IMR-90 (cell line): ENCODE data around the gene MAN1A2. TPM values are rescaled to one million over a fixed set of nuclear protein-coding genes. Genes with fewer than 3 reads are reported as not detected.
A peak's percentile ranks its signal among the peaks of the same experiment; 100 is the strongest.

Experiments
- ATAC-seq: fragments of 200-7000 bp; cut with Tn5 transposase; 2 replicates; pipeline ENCODE4 v1.9.1; 2020; ENCODE audit warnings: low read depth, mild to moderate bottlenecking, moderate library complexity
- BruUV-seq: library from RNA; stranded (reverse); fragments of 400-500 nt; replicated peaks from 2 replicates; lab custom pipeline; 2021; lab: Mats Ljungman, UMichigan
- CTCF ChIA-PET: fragments of 300-600 bp; formaldehyde crosslinking; extraction: SDS; loops from one replicate; lab custom pipeline; 2021; ENCODE audit warnings: antibody characterized with exemption; lab: Yijun Ruan, JAX
- POLR2A ChIA-PET: fragments of 300-600 bp; sonication (Branson Sonifier 250); formaldehyde crosslinking; loops from one replicate; lab custom pipeline; 2022; ENCODE audit warnings: antibody characterized with exemption; ENCODE audit not compliant: unreplicated experiment; lab: Charles Lee
- DNase-seq: peaks from one replicate; pipeline ENCODE4 v3.0.0; 2013
- H2AFZ ChIP-seq: replicated peaks from 2 replicates; pipeline ENCODE3; 2013; ENCODE audit warnings: low read length, mild to moderate bottlenecking; ENCODE audit not compliant: poor library complexity
- H2AK5ac ChIP-seq: 2 replicates; pipeline ENCODE4 v1.6.1; 2013; ENCODE audit warnings: low read depth, low read length, inconsistent platforms
- H2AK9ac ChIP-seq: replicated peaks from 2 replicates; pipeline ENCODE3; 2013; ENCODE audit warnings: mild to moderate bottlenecking, low read depth, low read length, moderate library complexity; ENCODE audit not compliant: poor library complexity
- H2BK120ac ChIP-seq: 2 replicates; pipeline ENCODE4 v1.6.1; 2013; ENCODE audit warnings: low read depth, low read length, inconsistent platforms
- H2BK15ac ChIP-seq: 3 replicates; pipeline ENCODE4 v1.6.1; 2013; ENCODE audit warnings: low read depth, low read length, inconsistent platforms
- H2BK20ac ChIP-seq: 2 replicates; pipeline ENCODE4 v1.6.1; 2013; ENCODE audit warnings: low read depth, mild to moderate bottlenecking, inconsistent platforms, low read length, moderate library complexity
- H2BK5ac ChIP-seq: 2 replicates; pipeline ENCODE4 v1.6.1; 2013; ENCODE audit warnings: mild to moderate bottlenecking, low read depth, low read length, inconsistent platforms; ENCODE audit not compliant: poor library complexity, severe bottlenecking
- H3K14ac ChIP-seq: replicated peaks from 2 replicates; pipeline ENCODE4 v1.6.1; 2013; ENCODE audit warnings: low read depth, low read length, inconsistent platforms
- H3K18ac ChIP-seq: 2 replicates; pipeline ENCODE4 v1.6.1; 2013; ENCODE audit warnings: low read depth, low read length, control low read depth
- H3K23ac ChIP-seq: 2 replicates; pipeline ENCODE4 v1.6.1; 2013; ENCODE audit warnings: low read depth, low read length, inconsistent platforms
- H3K27ac ChIP-seq: 2 replicates; pipeline ENCODE4 v1.5.1; 2013; ENCODE audit warnings: mild to moderate bottlenecking, control low read depth, low read length; ENCODE audit not compliant: insufficient read depth
- H3K27me3 ChIP-seq: 2 replicates; pipeline ENCODE4 v1.6.1; 2013; ENCODE audit warnings: low read length; ENCODE audit not compliant: control insufficient read depth, insufficient read depth
- H3K36me3 ChIP-seq: 2 replicates; pipeline ENCODE4 v1.6.1; 2013; ENCODE audit warnings: low read length, mixed read lengths; ENCODE audit not compliant: control insufficient read depth, insufficient read depth
- H3K4ac ChIP-seq: 2 replicates; pipeline ENCODE4 v1.6.1; 2013; ENCODE audit warnings: low read depth, low read length, inconsistent platforms
- H3K4me1 ChIP-seq: 2 replicates; pipeline ENCODE4 v1.6.1; 2013; ENCODE audit warnings: low read length, mixed read lengths; ENCODE audit not compliant: control insufficient read depth, insufficient read depth
- H3K4me2 ChIP-seq: 2 replicates; pipeline ENCODE4 v1.6.1; 2013; ENCODE audit warnings: low read depth, mild to moderate bottlenecking, control low read depth, low read length, moderate library complexity
- H3K4me3 ChIP-seq: 2 replicates; pipeline ENCODE4 v1.5.1; 2013; ENCODE audit warnings: low read depth, mild to moderate bottlenecking, control low read depth, low read length, moderate library complexity; ENCODE audit not compliant: insufficient read depth
- H3K56ac ChIP-seq: 2 replicates; pipeline ENCODE4 v1.6.1; 2013; ENCODE audit warnings: low read length, inconsistent platforms; ENCODE audit not compliant: insufficient read depth; ENCODE audit errors: extremely low read depth
- H3K79me1 ChIP-seq, 2 experiments: 2 replicates each; pipeline ENCODE4 v1.6.1; 2013; ENCODE audit warnings: low read length in 2 of 2, inconsistent platforms in 1 of 2, low read depth in 1 of 2
- H3K9ac ChIP-seq: 2 replicates; pipeline ENCODE4 v1.6.1; 2013; ENCODE audit warnings: low read depth, low read length, control low read depth
- H3K9me1 ChIP-seq: 2 replicates; pipeline ENCODE4 v1.6.1; 2013; ENCODE audit warnings: low read length, inconsistent platforms; ENCODE audit not compliant: insufficient read depth
- H3K9me3 ChIP-seq: 2 replicates; pipeline ENCODE4 v1.6.1; 2013; ENCODE audit warnings: low read length; ENCODE audit not compliant: control insufficient read depth, insufficient read depth
- H4K20me1 ChIP-seq: 2 replicates; pipeline ENCODE4 v1.6.1; 2013; ENCODE audit warnings: low read length, inconsistent platforms; ENCODE audit not compliant: insufficient read depth
- H4K5ac ChIP-seq: 2 replicates; pipeline ENCODE4 v1.6.1; 2013; ENCODE audit warnings: mild to moderate bottlenecking, low read depth, low read length, control low read depth
- H4K8ac ChIP-seq, 2 experiments: 2 replicates each; pipeline ENCODE4 v1.6.1; 2013; ENCODE audit warnings: low read depth in 2 of 2, low read length in 2 of 2, control low read depth in 1 of 2, inconsistent platforms in 1 of 2
- H4K91ac ChIP-seq: 2 replicates; pipeline ENCODE4 v1.6.1; 2013; ENCODE audit warnings: low read depth, low read length, inconsistent platforms; ENCODE audit not compliant: insufficient read depth
- CTCF ChIP-seq: conservative IDR thresholded peaks from 2 replicates; pipeline ENCODE4 v1.5.1; 2012; ENCODE audit warnings: mild to moderate bottlenecking, low read depth, low read length, improper control_type of control experiment
- MAFK ChIP-seq: IDR thresholded peaks from 2 replicates; pipeline ENCODE4 v1.6.1; 2012; ENCODE audit warnings: low read depth, low read length, improper control_type of control experiment
- dilution Hi-C: fragments of 300-500 bp; cut with HindIII; formaldehyde crosslinking; loops from one replicate; pipeline ENCODE4 v1.14.3; 2018; ENCODE audit warnings: low sequenced_read_pairs; ENCODE audit not compliant: unreplicated experiment
- in situ Hi-C: fragments of 300-500 bp; cut with MboI; formaldehyde crosslinking; loops from 3 replicates; pipeline ENCODE4 v1.14.3; 2019; ENCODE audit warnings: low sequenced_read_pairs, inconsistent platforms, mixed read lengths
- intact Hi-C: fragments of 100-400 bp; cut with micrococcal nuclease; formaldehyde crosslinking; loops from 2 replicates; pipeline ENCODE4 v1.10.0; 2022
- polyA plus RNA-seq, 3 experiments: library from polyadenylated mRNA; depleted of rRNA; stranded (reverse); fragments of >200 nt; gene quantifications; 2 replicates each; pipeline ENCODE4 v1.2.3, GENCODE V29; 2012; ENCODE audit warnings: low replicate concordance in 1 of 3
- total RNA-seq: library from RNA; depleted of rRNA; stranded (reverse); fragments of >200 nt; gene quantifications from 2 replicates; pipeline ENCODE4 v1.2.3, GENCODE V29; 2012

Gene MAN1A2
- total and polyA plus RNA-seq, 2 of the 4 experiments (the other 2 are of a cell fraction): 12.4 to 29.4 TPM

- H2AK5ac ChIP-seq: no peak overlapping the region
- H4K8ac ChIP-seq: no peak overlapping the region
- ChIA-PET CTCF (no interaction called here), POLR2A (no interaction called here)
- H3K23ac ChIP-seq: no peak overlapping the region
- no peak for ATAC-seq
- H4K5ac ChIP-seq: no peak overlapping the region
- H3K4me2 ChIP-seq: no peak overlapping the region
- no peak overlapping the region for H2BK20ac ChIP-seq
- no TSS peak for BruUV-seq
- no peak overlapping the region for H3K4ac ChIP-seq
- no peak overlapping the region for H3K4me3 ChIP-seq
- H3K9ac ChIP-seq: no peak overlapping the region
- H4K91ac ChIP-seq: no peak overlapping the region
- no peaks in the 10 kb centered on the region for H3K79me1 ChIP-seq
- H3K9me3 ChIP-seq: peaks cover 2% of the 10 kb centered on the region; the same call in 1 of the 2 replicates
- H3K18ac ChIP-seq: no peak overlapping the region
- H2AFZ ChIP-seq: no peak overlapping the region
- H4K20me1 ChIP-seq: no peaks in the 10 kb centered on the region
- no peaks in the 10 kb centered on the region for H3K9me1 ChIP-seq
- H3K14ac ChIP-seq: no peak overlapping the region
- in situ Hi-C loops (no loop called here), dilution Hi-C loops (no loop called here), intact Hi-C loops (no loop called here)
- no peak overlapping the region for H2BK120ac ChIP-seq
- no peak overlapping the region for H3K56ac ChIP-seq
- no peak overlapping the region for H3K27ac ChIP-seq
- H2AK9ac ChIP-seq: no peak overlapping the region
- H3K4me1 ChIP-seq: no peaks in the 10 kb centered on the region
- peaks cover 16% of the 10 kb centered on the region for H3K27me3 ChIP-seq
- no peak for DNase-seq
- no peaks in the 10 kb centered on the region for H3K36me3 ChIP-seq
- H2BK15ac ChIP-seq: no peak overlapping the region
- H2BK5ac ChIP-seq: no peak overlapping the region
- TF ChIP-seq MAFK: peak; percentile 89
- TF ChIP-seq CTCF: no peak
Observed at GRCh38 chr1:117327011-117327410, 40.2 kb upstream of the MAN1A2 start.
